Fibroblast of villous mesenchyme (primary cell): Measurements from ENCODE around the gene NEIL3. TPM values are rescaled to one million over a fixed set of nuclear protein-coding genes. Genes with fewer than 3 reads are reported as not detected.
A peak's percentile ranks its signal among the peaks of the same experiment; 100 is the strongest.
"Not testable (repeated sequence)": the region's sequence is repeated elsewhere in the genome, so short reads cannot be mapped to it uniquely, and the experiment has no call there.

Source experiments
- DNase-seq: peaks from one replicate; pipeline ENCODE4 v3.0.0-alpha.2; 2010; ENCODE audit warnings: low read depth
- H3K4me3 ChIP-seq: 2 replicates; pipeline ENCODE4 v1.5.1; 2011; ENCODE audit warnings: low read depth, mild to moderate bottlenecking, low read length
- CTCF ChIP-seq: IDR thresholded peaks from 2 replicates; pipeline ENCODE4 v1.5.1; 2012; ENCODE audit warnings: low read depth, mild to moderate bottlenecking, low read length; ENCODE audit not compliant: insufficient read depth
- total RNA-seq: library from RNA; depleted of rRNA; stranded (reverse); fragments of >200 nt; gene quantifications from 2 replicates; pipeline ENCODE4 v1.2.3, GENCODE V29; 2012

NEIL3 gene
- total RNA-seq, 1 donor: 28.1 TPM

GRCh38 chr4:177297785-177298391 lies 11.8 kb upstream of the NEIL3 start:
- H3K4me3 ChIP-seq: no peak overlapping the region
- no peak for TF ChIP-seq CTCF
- no peak for DNase-seq

- TF ChIP-seq CTCF: no peak
- DNase-seq: no peak
- H3K4me3 ChIP-seq: no peak overlapping the region
Measured at GRCh38 chr4:177301126-177301639, 8.5 kb upstream of the NEIL3 start.

- TF ChIP-seq CTCF: no peak
- DNase-seq: peak; percentile 60
- H3K4me3 ChIP-seq: no peak overlapping the region
Measured at GRCh38 chr4:177302371-177303100, 7.1 kb upstream of the NEIL3 start.

- DNase-seq: no peak
- no peak for TF ChIP-seq CTCF
- no peak overlapping the region for H3K4me3 ChIP-seq
Measured at GRCh38 chr4:177304094-177304493, 5.6 kb upstream of the NEIL3 start.

GRCh38 chr4:177304864-177305263 lies 4.8 kb upstream of the NEIL3 start:
- not testable (repeated sequence) for DNase-seq, H3K4me3 ChIP-seq

- H3K4me3 ChIP-seq: no peak overlapping the region
- TF ChIP-seq CTCF: no peak
- DNase-seq: peak; percentile 66
Measured at GRCh38 chr4:177308125-177308524, 1.5 kb upstream of the NEIL3 start.

- DNase-seq: no peak
- peak overlapping the region; percentile 85 for H3K4me3 ChIP-seq
- TF ChIP-seq CTCF: no peak
Measured at GRCh38 chr4:177308847-177309521, 690 bp upstream of the NEIL3 start.
